Heart left ventricle (tissue), 16 donors: ENCODE measurements around the gene CLK4. TPM values are rescaled to one million over a fixed set of nuclear protein-coding genes. Genes with fewer than 3 reads are reported as not detected.
A peak's percentile ranks its signal among the peaks of the same experiment; 100 is the strongest.

ENCODE experiments used
- ATAC-seq, 4 donors: fragments of 200-7000 bp; cut with Tn5 transposase; one replicate each; pipeline ENCODE4 v1.9.1; 2020 to 2022; ENCODE audit warnings: moderate library complexity in 4 of 4, mild to moderate bottlenecking in 3 of 4, moderate number of reproducible peaks in 1 of 4
- DNase-seq, 5 donors: peaks; one replicate each; pipeline ENCODE4 v3.0.0-alpha.2; 2020
- H3K27ac ChIP-seq, 12 donors: fragments of 200-600 bp; sonication (generic) in 4 of 12; one replicate each; pipeline versions ENCODE4 v1.5.0 to v1.8.0; 2016 to 2022; ENCODE audit warnings: mild to moderate bottlenecking in 2 of 12
- H3K27me3 ChIP-seq, 9 donors: fragments of 200-600 bp; sonication (generic) in 2 of 9; one replicate each; pipeline versions ENCODE4 v1.5.1 to v1.8.0; 2016 to 2022; ENCODE audit warnings: mild to moderate bottlenecking in 3 of 9
- H3K36me3 ChIP-seq, 9 donors: fragments of 200-600 bp; sonication (generic) in 2 of 9; one replicate each; pipeline versions ENCODE4 v1.5.0 to v1.8.0; 2018 to 2022; ENCODE audit warnings: mild to moderate bottlenecking in 2 of 9
- H3K4me1 ChIP-seq, 12 donors: fragments of 200-600 bp; sonication (generic) in 4 of 12; one replicate each; pipeline versions ENCODE4 v1.5.0 to v1.8.0; 2016 to 2022; ENCODE audit warnings: mild to moderate bottlenecking in 3 of 12
- H3K4me3 ChIP-seq, 12 donors: fragments of 200-600 bp; sonication (generic) in 4 of 12; one replicate each; pipeline versions ENCODE4 v1.5.0 to v1.8.0; 2017 to 2022; ENCODE audit warnings: mild to moderate bottlenecking in 9 of 12, moderate library complexity in 4 of 12
- H3K9me3 ChIP-seq, 12 donors: fragments of 200-600 bp; sonication (generic) in 4 of 12; one replicate each; pipeline versions ENCODE4 v1.5.0 to v1.8.0; 2016 to 2022; ENCODE audit warnings: mild to moderate bottlenecking in 1 of 12
- POLR2A ChIP-seq, 2 donors: fragments of 450-650 bp; IDR thresholded peaks; one replicate each; pipeline ENCODE4 v1.6.1; 2017; ENCODE audit warnings: antibody characterized with exemption in 2 of 2, mild to moderate bottlenecking in 2 of 2, moderate library complexity in 2 of 2
- whole genome bisulfite sequencing, 4 donors: extraction: QIAGEN DNeasy Blood & Tissue Kit in 2 of 4; methylation state at CpG; one replicate each; pipeline versions ENCODE4 v1.1.5 to v1.1.7; 2013 to 2018; 5-methylcytosine and 5-hydroxymethylcytosine counted together
- intact Hi-C, 10 donors: fragments of 100-400 bp; cut with DNase I; formaldehyde crosslinking; loops; one replicate each; pipeline versions ENCODE4 v1.11.1 to v1.14.2; 2022
- polyA plus RNA-seq, 2 donors: library from polyadenylated mRNA; stranded (reverse); fragments of 200-250 nt; gene quantifications; one replicate each; pipeline ENCODE4 v1.2.3, GENCODE V29; 2013
- total RNA-seq, 9 donors: library from RNA; depleted of rRNA in 2 of 9; stranded (reverse); fragments of >200 nt in 2 of 9; fragmentation: NEBNext Ultra II Directional in 3 of 9; extraction: Animal tissue kit (Norgen Biotek cat#: 25700) in 3 of 9; gene quantifications; one replicate each; pipeline versions ENCODE4 v1.1.0 to v1.2.4, GENCODE V29; 2016 to 2023
- TF ChIP-seq, protein P1 (sequence below), 12 donors: fragments of 200-600 bp; sonication (generic) in 4 of 12; IDR thresholded peaks; one replicate each; pipeline versions ENCODE4 v1.5.0 to v1.8.0; 2018 to 2022; ENCODE audit warnings: antibody characterized with exemption in 12 of 12, mild to moderate bottlenecking in 5 of 12
- donor health status: ischemic (EF 13 %, LVEDD 7.1; RV severe dilation, severe dysfunction).
- donor health status: healthy with polysubstance abuse.
- donor health status: DM: no; HTN: yes; CAD: no.
- donor health status: DM: no; HTN: no; CAD: no.
- donor health status: ischemic (EF 25% LVEDD 6.9; RV normal size, moderate dysfunction).
- donor health status: ischemic (EF 25% LVEDD 5.7; RV mildly dilated, moderate dysfunction).
- donor health status: healthy.
- donor health status: DM: yes; HTN: yes; CAD: no.
- donor health status: ischemic (EF 35%, LVEDD 5.7; RV mildly dilated, moderate dysfunction).
- donor health status: nonischemic (EF 11% LVEDD 7.7; RV severe dilation, severe dysfunction).
- donor health status: DM: yes; HTN: yes; CAD: no.
- donor health status: PGD.
- donor health status: ischemic (EF 29% LVEDD 5.4; RV normal size, mild dysfunction).
- donor health status: nonischemic (EF 23%, LVEDD 6.1; RV moderate dilation, normal function).

Gene CLK4
- total and polyA plus RNA-seq, 11 donors, result 5.2 to 24.0 (median 16.3) TPM

GRCh38 chr5:178577944-178578343, 48.9 kb downstream of the CLK4 start:
- WGBS, 4 donors, result 83 to 90% (median 87%) methylated on average over 6 to 7 of the region's 7 CpGs
- no peak for ATAC-seq
- Histone ChIP-seq H3K27me3 (peaks cover 0 to 37% (median 9%) of the 10 kb centered on the region in 9 donors), H3K4me1 (peaks cover 0 to 19% (median 0%) of the 10 kb centered on the region in 12 donors), H3K4me3 (no peak overlapping the region), H3K36me3 (no peaks in the 10 kb centered on the region), H3K9me3 (no peaks in the 10 kb centered on the region), H3K27ac (no peak overlapping the region)
- intact Hi-C loops, result no loop called here
- DNase-seq, result no peak
- TF ChIP-seq, protein P1, sequence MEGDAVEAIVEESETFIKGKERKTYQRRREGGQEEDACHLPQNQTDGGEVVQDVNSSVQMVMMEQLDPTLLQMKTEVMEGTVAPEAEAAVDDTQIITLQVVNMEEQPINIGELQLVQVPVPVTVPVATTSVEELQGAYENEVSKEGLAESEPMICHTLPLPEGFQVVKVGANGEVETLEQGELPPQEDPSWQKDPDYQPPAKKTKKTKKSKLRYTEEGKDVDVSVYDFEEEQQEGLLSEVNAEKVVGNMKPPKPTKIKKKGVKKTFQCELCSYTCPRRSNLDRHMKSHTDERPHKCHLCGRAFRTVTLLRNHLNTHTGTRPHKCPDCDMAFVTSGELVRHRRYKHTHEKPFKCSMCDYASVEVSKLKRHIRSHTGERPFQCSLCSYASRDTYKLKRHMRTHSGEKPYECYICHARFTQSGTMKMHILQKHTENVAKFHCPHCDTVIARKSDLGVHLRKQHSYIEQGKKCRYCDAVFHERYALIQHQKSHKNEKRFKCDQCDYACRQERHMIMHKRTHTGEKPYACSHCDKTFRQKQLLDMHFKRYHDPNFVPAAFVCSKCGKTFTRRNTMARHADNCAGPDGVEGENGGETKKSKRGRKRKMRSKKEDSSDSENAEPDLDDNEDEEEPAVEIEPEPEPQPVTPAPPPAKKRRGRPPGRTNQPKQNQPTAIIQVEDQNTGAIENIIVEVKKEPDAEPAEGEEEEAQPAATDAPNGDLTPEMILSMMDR (IDR thresholded peaks at IDR 0.05), result no peak
- no peak for TF ChIP-seq POLR2A (IDR thresholded peaks at IDR 0.05)

- H3K27ac ChIP-seq, result peak overlapping the region in 2 of 12 donors; percentile 20 to 34
- H3K4me3 ChIP-seq, result peak overlapping the region in 9 of 12 donors; percentile 22 to 52 (median 42)
- peak in 2 of 4 donors; percentile 17 to 20 for ATAC-seq
Observed at GRCh38 chr5:178577376-178577839, 49.4 kb downstream of the CLK4 start.

GRCh38 chr5:178576591-178577351, 50.1 kb downstream of the CLK4 start:
- WGBS, 4 donors, result 3 to 7% (median 5%) methylated on average over 28 to 92 of the region's 92 CpGs
- intact Hi-C loops, result no loop called here
- Histone ChIP-seq H3K27me3 (peaks cover 0 to 37% (median 9%) of the 10 kb centered on the region in 9 donors), H3K27ac (peak overlapping the region in 3 of 12 donors; percentile 20 to 34 (median 24)), H3K36me3 (no peaks in the 10 kb centered on the region), H3K9me3 (peaks cover 0 to 9% (median 0%) of the 10 kb centered on the region in 12 donors), H3K4me1 (peaks cover 0 to 21% (median 0%) of the 10 kb centered on the region in 12 donors), H3K4me3 (peak overlapping the region in 10 of 12 donors; percentile 22 to 52 (median 44))
- TF ChIP-seq, protein P1 (IDR thresholded peaks at IDR 0.05), result no peak
- TF ChIP-seq POLR2A (IDR thresholded peaks at IDR 0.05), result no peak
- ATAC-seq, result peak in 3 of 4 donors; percentile 39 to 61 (median 44)
- DNase-seq, result no peak

More at GRCh38 chr5:178577376-178577839, 49.4 kb downstream of the CLK4 start:
- Histone ChIP-seq H3K4me1 (peaks cover 0 to 21% (median 0%) of the 10 kb centered on the region in 12 donors), H3K36me3 (no peaks in the 10 kb centered on the region), H3K27me3 (peaks cover 0 to 37% (median 9%) of the 10 kb centered on the region in 9 donors), H3K9me3 (peaks cover 0 to 5% (median 0%) of the 10 kb centered on the region in 12 donors)
- TF ChIP-seq, protein P1 (IDR thresholded peaks at IDR 0.05), result no peak
- TF ChIP-seq POLR2A (IDR thresholded peaks at IDR 0.05), result no peak
- intact Hi-C loops, result no loop called here
- no peak for DNase-seq
- WGBS, 4 donors, result 36 to 68% (median 49%) methylated on average over 14 to 31 of the region's 31 CpGs

- H3K4me3 ChIP-seq, result no peak overlapping the region
- H3K4me1 ChIP-seq, result peaks cover 0 to 21% (median 0%) of the 10 kb centered on the region in 12 donors
- TF ChIP-seq POLR2A (IDR thresholded peaks at IDR 0.05), result no peak
- TF ChIP-seq, protein P1 (IDR thresholded peaks at IDR 0.05), result no peak
- H3K27ac ChIP-seq, result peak overlapping the region in 2 of 12 donors; percentile 28 to 55
- H3K36me3 ChIP-seq, result no peaks in the 10 kb centered on the region
- H3K9me3 ChIP-seq, result peaks cover 0 to 9% (median 0%) of the 10 kb centered on the region in 12 donors
- ATAC-seq (peak; percentile 87 to 94 (median 90)), DNase-seq (peak in 2 of 5 donors; percentile 35 to 89)
- H3K27me3 ChIP-seq, result peaks cover 0 to 28% (median 9%) of the 10 kb centered on the region in 9 donors
- intact Hi-C loops, result no loop called here
- 48 to 66% (median 59%) methylated on average over 7 of the region's 7 CpGs for WGBS, 4 donors
Observed at GRCh38 chr5:178573216-178573615, 53.6 kb downstream of the CLK4 start.
